ENCODE data around the gene AOAH. TPM values are rescaled to one million over a fixed set of nuclear protein-coding genes. Genes with fewer than 3 reads are reported as not detected.

Gene AOAH
- total RNA-seq, 1 experiment from 2014 or later, result not detected

DNA sequence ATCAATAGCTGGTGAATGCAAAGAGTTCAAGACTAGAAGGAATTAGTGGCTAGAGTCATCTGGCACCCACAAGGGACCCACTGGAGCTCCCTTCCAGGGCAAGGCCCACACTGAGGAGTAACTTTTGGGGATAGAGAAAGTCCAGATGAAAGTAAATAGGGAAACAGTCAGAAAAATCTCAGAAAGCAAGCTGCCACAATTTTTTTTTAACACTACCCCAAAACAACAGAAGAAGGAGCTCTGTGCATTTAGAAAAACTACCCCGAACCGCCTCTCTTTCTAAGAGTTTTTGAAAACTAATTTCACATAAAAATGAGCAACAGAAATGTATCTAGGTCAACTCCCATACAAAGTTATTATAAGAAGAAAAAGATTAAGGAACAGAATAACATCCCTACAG is 42.2 kb downstream of the AOAH start:
- intact Hi-C loops (cut with micrococcal nuclease), result loop anchor here (10.0 kb wide), 1 partner anchor 143 kb away; no protein-coding TSS in a partner anchor
- Mint-ChIP-seq H3K27ac (ENCODE audit: low read depth, unreplicated experiment) (peak overlapping the region; percentile 22), H3K27me3 (ENCODE audit: insufficient read depth, unreplicated experiment) (no peaks in the 10 kb centered on the region), H3K36me3 (ENCODE audit: insufficient read depth, unreplicated experiment) (peaks cover 6% of the 10 kb centered on the region), H3K4me1 (ENCODE audit: insufficient read depth, unreplicated experiment) (peaks cover 40% of the 10 kb centered on the region), H3K9me3 (ENCODE audit: unreplicated experiment) (no peaks in the 10 kb centered on the region), H3K4me3 (ENCODE audit: unreplicated experiment) (no peak overlapping the region)
- no TSS peak for BruUV-seq (replicated peaks)
- TF ChIP-seq, protein P1, sequence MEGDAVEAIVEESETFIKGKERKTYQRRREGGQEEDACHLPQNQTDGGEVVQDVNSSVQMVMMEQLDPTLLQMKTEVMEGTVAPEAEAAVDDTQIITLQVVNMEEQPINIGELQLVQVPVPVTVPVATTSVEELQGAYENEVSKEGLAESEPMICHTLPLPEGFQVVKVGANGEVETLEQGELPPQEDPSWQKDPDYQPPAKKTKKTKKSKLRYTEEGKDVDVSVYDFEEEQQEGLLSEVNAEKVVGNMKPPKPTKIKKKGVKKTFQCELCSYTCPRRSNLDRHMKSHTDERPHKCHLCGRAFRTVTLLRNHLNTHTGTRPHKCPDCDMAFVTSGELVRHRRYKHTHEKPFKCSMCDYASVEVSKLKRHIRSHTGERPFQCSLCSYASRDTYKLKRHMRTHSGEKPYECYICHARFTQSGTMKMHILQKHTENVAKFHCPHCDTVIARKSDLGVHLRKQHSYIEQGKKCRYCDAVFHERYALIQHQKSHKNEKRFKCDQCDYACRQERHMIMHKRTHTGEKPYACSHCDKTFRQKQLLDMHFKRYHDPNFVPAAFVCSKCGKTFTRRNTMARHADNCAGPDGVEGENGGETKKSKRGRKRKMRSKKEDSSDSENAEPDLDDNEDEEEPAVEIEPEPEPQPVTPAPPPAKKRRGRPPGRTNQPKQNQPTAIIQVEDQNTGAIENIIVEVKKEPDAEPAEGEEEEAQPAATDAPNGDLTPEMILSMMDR (IDR thresholded peaks at IDR 0.05; ENCODE audit: unreplicated experiment), result no peak
- ChIA-PET POLR2A (interaction anchor here (0.6 to 1.3 kb wide), 7 partner anchors 8 to 1183 kb away, joined by 3 to 5 read pairs (median 3); no protein-coding TSS in a partner anchor), CTCF (interaction anchor here (0.6 to 3.4 kb wide), 5 partner anchors 11 to 520 kb away, joined by 3 to 32 read pairs (median 3); no protein-coding TSS in a partner anchor)
- DNase-seq (ENCODE audit: unreplicated experiment), result no peak

DNA sequence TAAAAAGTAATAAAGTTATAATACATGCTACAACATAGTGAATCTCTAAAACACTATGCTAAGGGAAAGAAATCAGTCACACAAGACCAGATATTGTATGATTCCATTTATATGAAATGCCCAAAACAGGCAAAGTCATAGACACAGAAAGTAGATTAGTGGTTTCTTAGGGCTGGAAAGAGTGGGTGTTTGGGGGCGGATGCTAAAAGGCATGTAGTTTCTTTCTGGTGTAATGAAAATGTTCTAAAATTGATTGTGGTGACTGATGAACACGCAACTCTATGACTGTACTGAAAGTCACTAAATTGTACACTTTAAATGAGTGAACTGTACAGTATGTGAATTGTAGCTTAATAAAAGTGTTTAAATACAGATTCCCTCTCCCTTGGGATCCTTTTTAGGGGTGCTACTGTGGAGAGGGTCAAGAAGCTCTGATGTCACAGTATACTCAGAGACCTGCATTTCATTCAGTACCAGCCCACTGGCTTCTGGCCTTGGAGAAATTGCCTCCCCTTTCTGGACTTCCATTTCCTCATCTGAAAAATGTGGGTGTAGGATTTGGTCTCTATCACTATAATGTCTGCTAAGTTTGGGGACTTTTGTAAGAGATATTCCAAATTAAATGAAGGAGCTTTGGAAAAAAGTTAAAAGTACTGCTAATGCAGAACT is 46.4 kb downstream of the AOAH start:
- TF ChIP-seq, protein P1 (IDR thresholded peaks at IDR 0.05; ENCODE audit: unreplicated experiment), result no peak
- H3K27ac Mint-ChIP-seq (ENCODE audit: low read depth, unreplicated experiment), result no peak overlapping the region
- intact Hi-C loops (cut with micrococcal nuclease), result loop anchor here (10.0 kb wide), 1 partner anchor 287 kb away; no protein-coding TSS in a partner anchor
- H3K27me3 Mint-ChIP-seq (ENCODE audit: insufficient read depth, unreplicated experiment), result no peaks in the 10 kb centered on the region
- H3K4me1 Mint-ChIP-seq (ENCODE audit: insufficient read depth, unreplicated experiment), result peaks cover 9% of the 10 kb centered on the region
- ChIA-PET CTCF (interaction anchor here (0.6 to 1.2 kb wide), 2 partner anchors 188 to 504 kb away, joined by 3 to 4 read pairs; no protein-coding TSS in a partner anchor), POLR2A (interaction anchor here (1.5 kb wide), 1 partner anchor 308 kb away, joined by 3 read pairs; no protein-coding TSS in a partner anchor)
- DNase-seq (ENCODE audit: unreplicated experiment), result no peak
- BruUV-seq (replicated peaks), result no TSS peak
- no peaks in the 10 kb centered on the region for H3K9me3 Mint-ChIP-seq (ENCODE audit: unreplicated experiment)
- no peaks in the 10 kb centered on the region for H3K36me3 Mint-ChIP-seq (ENCODE audit: insufficient read depth, unreplicated experiment)
- H3K4me3 Mint-ChIP-seq (ENCODE audit: unreplicated experiment), result no peak overlapping the region

DNA sequence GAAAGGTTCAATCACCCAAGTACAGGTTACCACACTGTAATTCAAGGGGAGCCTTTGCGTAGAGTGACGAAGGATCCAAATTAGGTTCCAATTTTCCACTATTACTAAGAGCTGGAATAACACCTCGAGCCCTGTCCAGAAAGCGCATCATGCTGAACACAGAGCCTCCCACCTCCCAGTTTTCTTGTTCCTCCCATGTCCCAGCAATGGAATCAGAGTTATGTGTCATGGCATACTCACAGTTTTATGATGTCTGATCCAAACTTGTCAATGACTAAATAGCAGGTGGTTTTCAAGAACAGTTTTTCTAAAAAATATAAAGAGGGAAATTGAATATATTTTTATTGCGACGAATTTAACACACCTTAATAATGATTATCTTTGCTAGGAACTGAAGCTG is 50.6 kb downstream of the AOAH start:
- DNase-seq (ENCODE audit: unreplicated experiment), result no peak
- no peaks in the 10 kb centered on the region for H3K27me3 Mint-ChIP-seq (ENCODE audit: insufficient read depth, unreplicated experiment)
- CTCF ChIA-PET, result interaction anchor here (0.6 to 6.4 kb wide), 7 partner anchors 22 to 1053 kb away, joined by 3 to 43 read pairs (median 4); no protein-coding TSS in a partner anchor
- no peak overlapping the region for H3K4me3 Mint-ChIP-seq (ENCODE audit: unreplicated experiment)
- TF ChIP-seq, protein P1 (IDR thresholded peaks at IDR 0.05; ENCODE audit: unreplicated experiment), result no peak
- intact Hi-C loops (cut with micrococcal nuclease), result loop anchor here (5.0 to 10.0 kb wide), 2 partner anchors 291 to 529 kb away; no protein-coding TSS in a partner anchor
- no peaks in the 10 kb centered on the region for H3K36me3 Mint-ChIP-seq (ENCODE audit: insufficient read depth, unreplicated experiment)
- no TSS peak for BruUV-seq (replicated peaks)
- H3K4me1 Mint-ChIP-seq (ENCODE audit: insufficient read depth, unreplicated experiment), result peaks cover 9% of the 10 kb centered on the region
- POLR2A ChIA-PET, result interaction anchor here (0.7 to 1.0 kb wide), 3 partner anchors 8 to 185 kb away, joined by 3 to 4 read pairs (median 3); no protein-coding TSS in a partner anchor
- H3K9me3 Mint-ChIP-seq (ENCODE audit: unreplicated experiment), result no peaks in the 10 kb centered on the region
- H3K27ac Mint-ChIP-seq (ENCODE audit: low read depth, unreplicated experiment), result no peak overlapping the region

DNA sequence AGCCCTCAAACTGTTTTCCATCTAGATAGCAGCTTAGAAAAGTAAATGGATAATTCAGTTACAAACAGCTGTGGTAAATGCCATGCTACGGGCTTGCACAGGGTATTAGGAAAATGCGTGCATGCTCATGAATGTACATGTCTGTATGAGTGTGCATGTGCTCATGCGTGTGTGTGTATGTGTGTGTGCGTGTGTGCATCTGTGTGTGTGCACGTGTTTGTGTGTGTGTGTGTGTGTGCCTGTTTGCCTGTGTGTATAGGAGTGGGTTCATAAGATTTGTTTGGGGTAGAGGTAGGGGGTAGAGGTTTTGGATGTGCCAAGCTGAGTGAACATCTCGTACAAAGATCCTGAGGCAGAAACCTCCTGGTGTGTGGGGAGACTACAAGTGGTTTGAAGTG is 52.9 kb downstream of the AOAH start:
- Mint-ChIP-seq H3K4me3 (ENCODE audit: unreplicated experiment) (no peak overlapping the region), H3K27ac (ENCODE audit: low read depth, unreplicated experiment) (no peak overlapping the region), H3K27me3 (ENCODE audit: insufficient read depth, unreplicated experiment) (no peaks in the 10 kb centered on the region), H3K4me1 (ENCODE audit: insufficient read depth, unreplicated experiment) (peaks cover 28% of the 10 kb centered on the region), H3K36me3 (ENCODE audit: insufficient read depth, unreplicated experiment) (no peaks in the 10 kb centered on the region), H3K9me3 (ENCODE audit: unreplicated experiment) (no peaks in the 10 kb centered on the region)
- no peak for DNase-seq (ENCODE audit: unreplicated experiment)
- no TSS peak for BruUV-seq (replicated peaks)
- ChIA-PET CTCF (interaction anchor here (0.6 to 6.4 kb wide), 31 partner anchors 10 to 1084 kb away, joined by 3 to 43 read pairs (median 5); no protein-coding TSS in a partner anchor), POLR2A (interaction anchor here (0.7 to 1.4 kb wide), 5 partner anchors 16 to 210 kb away, joined by 3 to 5 read pairs (median 5); no protein-coding TSS in a partner anchor)
- TF ChIP-seq, protein P1 (IDR thresholded peaks at IDR 0.05; ENCODE audit: unreplicated experiment), result no peak
- intact Hi-C loops (cut with micrococcal nuclease), result loop anchor here (1.0 to 10.0 kb wide), 4 partner anchors 231 to 531 kb away; no protein-coding TSS in a partner anchor
